Suppressor macrophage treated with lipopolysaccharide for 1 hour (primary cell): ENCODE measurements around the gene WDFY3.
"Not testable (repeated sequence)": the region's sequence is repeated elsewhere in the genome, so short reads cannot be mapped to it uniquely, and the experiment has no call there.

Experiments used
- DNase-seq, 3 donors: peaks; one replicate each; pipeline ENCODE4 v3.0.0-alpha.2; 2020 to 2022

Gene WDFY3

DNA sequence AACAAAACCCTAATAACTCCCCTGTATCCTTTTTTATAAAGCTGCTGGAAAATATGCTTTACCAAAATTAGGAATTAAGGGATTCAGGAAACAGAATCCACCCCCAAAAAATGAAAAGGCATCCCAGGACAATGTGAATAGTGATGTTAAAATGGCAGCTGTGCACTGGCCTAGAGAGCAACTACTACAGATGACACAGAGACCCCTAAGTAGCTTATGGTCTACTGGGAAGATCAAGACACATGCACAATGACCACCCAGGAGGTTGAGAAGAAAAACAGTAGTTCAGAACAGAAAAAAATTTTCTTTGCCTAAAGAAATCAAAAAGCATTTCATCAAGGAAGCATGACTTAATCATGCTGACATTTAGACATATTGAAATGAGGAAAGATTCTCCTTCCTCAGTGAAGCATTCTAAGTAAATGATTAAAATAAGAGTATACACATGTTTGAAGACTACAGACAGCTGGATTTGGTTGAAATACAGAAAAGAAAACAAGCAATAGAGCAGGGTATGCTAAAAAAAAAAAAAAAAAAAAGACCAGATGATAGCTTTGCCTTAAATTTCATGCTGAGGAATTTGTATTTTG lies 117.3 kb downstream of the WDFY3 start:
- DNase-seq, result peak in 1 of 3 donors; percentile 28

- DNase-seq, result peak in 1 of 3 donors; percentile 3
Observed at GRCh38 chr4:84848432-84848831, 118.1 kb downstream of the WDFY3 start.

DNA sequence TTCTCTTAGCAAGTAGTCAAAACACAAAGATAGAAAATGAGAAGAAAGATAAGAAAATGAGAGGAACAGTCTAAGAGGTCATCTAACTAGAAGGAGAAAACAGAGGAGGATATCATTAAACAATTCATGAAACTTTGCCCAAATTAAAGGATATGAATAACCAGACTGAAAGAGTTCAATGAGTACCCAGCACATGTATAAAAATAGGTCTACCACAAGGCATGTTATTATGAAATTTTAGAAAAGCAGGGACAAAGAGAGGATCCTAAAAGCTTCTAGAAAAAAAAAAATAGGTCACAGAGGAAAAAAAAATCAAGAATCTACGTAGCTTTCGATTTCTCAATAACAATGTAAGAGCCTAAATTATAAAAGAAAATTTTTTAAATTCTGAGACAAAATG lies 118.5 kb downstream of the WDFY3 start:
- DNase-seq, result no peak

DNA sequence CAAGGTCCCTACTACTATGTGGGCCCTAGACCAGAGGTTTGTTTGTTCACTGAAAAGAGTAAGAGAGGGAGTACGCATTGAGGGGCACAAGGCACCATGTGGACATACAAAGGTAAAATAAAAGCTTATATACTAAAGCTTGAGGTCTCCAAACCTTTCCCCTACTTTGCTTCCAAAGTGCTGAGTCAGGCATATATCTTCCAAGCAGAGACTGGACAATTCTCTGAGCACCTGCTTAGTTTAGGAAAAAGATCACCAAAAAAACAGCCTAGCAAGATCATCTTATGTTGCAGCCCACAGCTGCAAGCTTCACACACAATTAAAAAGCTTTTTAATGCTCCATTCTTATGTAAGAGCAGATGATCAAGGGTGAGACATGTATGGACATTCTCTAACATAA lies 119.5 kb downstream of the WDFY3 start:
- DNase-seq, result no peak

GRCh38 chr4:84841435-84841834 lies 125.1 kb downstream of the WDFY3 start:
- DNase-seq, result no peak

- no peak for DNase-seq
Observed at GRCh38 chr4:84837751-84838150, 128.7 kb downstream of the WDFY3 start.

DNA sequence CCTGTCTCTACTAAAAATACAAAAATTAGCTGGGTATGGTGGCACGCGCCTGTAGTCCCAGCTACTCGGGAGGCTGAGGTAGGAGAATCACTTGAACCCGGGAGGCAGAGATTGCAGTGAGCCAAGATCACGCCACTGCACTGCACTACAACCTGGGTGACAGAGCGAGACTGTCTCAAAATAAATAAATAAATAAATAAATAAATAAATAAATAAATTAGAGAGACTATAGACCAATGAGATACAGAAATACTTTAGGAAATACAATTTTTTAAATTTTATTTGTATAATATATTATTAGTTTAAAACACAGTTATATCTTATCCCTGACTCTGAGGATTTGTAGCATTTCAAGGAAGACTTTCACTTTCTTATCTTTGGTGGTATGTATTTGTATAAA lies 136.9 kb downstream of the WDFY3 start:
- not testable (repeated sequence) for DNase-seq

DNA sequence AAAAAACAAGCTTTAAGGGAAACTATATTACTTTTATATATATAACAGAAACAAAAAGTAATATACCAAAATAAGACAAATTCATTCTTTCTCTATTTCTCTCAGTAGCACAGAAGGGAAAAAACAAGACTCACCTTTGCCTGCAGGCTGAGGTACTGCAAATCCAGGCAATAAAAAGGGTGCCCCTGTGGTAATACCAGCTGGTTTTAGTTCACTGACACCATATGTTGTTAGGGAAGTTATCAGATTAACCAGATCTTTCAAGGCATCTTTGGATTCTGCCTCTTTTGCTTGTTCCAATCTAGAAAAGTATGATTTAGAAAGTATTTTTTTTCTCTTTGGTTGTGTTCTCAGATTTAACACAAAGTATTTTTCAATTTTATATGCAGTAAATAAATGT lies 139.8 kb downstream of the WDFY3 start:
- no peak for DNase-seq

GRCh38 chr4:84825701-84826341 lies 140.7 kb downstream of the WDFY3 start:
- no peak for DNase-seq

GRCh38 chr4:84821064-84821463 lies 145.4 kb downstream of the WDFY3 start:
- no peak for DNase-seq

- peak; percentile 83 to 87 (median 85) for DNase-seq
Observed at GRCh38 chr4:84814094-84814750, 152.3 kb downstream of the WDFY3 start.

DNA sequence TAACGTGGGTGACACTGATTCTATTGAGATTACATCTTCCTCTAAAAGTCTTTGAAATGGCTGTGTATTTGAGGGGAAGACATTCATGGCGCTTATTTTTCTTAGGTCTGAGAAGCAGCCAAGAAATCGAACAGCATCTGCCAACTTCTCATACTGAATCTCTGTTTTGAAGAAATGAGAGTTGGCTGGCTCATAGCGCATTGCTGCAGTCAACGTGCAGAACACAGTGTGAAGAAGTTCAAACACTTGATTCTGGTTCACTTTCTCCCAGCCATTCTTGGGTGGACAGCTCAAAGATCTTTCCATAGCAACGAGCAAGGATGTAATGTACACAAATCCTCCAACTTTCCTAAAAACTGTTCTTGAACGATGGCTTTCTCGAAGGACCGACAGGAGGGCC lies 156.5 kb downstream of the WDFY3 start:
- no peak for DNase-seq

DNA sequence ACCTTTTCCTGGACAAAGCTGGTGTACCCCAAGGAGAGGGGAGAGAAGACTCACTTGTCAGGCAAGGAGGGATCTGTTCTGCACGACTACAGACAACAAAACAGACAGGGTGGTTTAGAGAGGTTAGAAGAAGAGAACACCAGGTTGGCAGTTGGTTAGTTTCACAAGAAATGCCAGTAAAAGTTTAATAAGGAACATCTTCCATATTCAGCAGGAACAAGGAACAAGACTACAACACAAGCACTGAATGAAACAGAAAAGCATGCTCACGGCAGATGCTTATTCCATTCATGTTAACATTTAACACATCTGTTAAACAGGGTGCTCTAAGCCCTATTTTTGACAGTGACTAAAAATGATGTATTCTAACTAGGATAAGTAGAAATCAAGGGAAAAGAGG lies 158.2 kb downstream of the WDFY3 start:
- no peak for DNase-seq

- DNase-seq, result not testable (repeated sequence)
Observed at GRCh38 chr4:84806541-84806940, 159.9 kb downstream of the WDFY3 start.

DNA sequence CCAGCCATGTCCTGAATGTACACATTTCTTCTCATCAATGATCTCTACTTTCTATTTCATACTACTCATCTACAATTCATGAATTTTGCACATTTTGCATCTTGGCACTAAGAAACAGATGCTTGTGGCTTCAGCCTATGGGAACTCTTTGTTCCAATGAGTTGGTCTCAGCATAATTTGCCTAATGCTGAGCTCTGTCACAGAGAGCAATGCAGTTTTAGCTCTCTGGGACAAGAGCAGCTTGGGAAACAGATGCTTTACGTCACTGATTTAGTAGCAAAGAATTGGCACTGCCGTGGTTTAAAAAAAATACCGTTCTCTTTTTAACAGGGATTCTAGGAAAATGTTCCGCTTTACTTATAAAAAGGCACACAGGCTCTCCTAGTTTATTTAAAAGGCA lies 162.4 kb downstream of the WDFY3 start:
- no peak for DNase-seq

- no peak for DNase-seq
Observed at GRCh38 chr4:84803720-84804119, 162.8 kb downstream of the WDFY3 start.

- DNase-seq, result no peak
Observed at GRCh38 chr4:84803116-84803515, 163.4 kb downstream of the WDFY3 start.

DNA sequence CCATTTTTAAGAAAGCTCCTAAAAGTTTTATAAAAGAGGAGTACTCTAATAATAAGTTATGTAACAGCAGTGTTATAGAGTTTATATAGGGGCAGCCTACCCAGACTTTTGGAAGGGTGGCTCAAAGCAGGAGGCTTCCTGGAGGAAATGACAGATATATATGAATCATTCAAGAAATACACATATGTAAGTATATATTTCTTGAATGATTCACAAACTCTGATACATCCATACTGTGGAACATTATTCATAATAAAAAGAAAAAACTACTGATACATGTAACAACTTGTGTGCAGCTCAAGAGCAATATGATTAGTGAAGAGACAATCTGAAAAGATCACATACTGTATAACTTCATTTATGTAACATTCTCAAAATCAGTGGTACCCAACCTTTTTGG lies 166.2 kb downstream of the WDFY3 start:
- DNase-seq, result peak in 1 of 3 donors; percentile 14

DNA sequence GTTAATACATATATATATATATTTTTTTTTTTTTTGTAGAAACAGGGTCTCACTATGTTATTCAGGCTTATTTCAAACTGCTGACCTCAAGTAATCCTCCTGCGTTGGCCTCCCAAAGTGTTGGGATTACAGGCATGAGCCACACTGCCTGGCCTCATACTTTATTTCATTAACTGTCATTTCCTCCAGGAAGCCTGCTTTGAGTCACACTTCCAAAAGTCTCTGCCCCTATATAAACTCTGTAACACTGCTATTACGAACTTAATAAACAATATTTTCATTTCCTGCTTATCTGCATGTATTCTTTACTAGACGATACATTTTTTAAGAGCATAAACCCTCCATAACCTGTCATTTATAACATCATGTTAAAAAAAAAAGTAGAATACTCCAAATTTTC lies 167.2 kb downstream of the WDFY3 start:
- no peak for DNase-seq

GRCh38 chr4:84796394-84796793 lies 170.1 kb downstream of the WDFY3 start:
- DNase-seq, result no peak

- DNase-seq, result no peak
Observed at GRCh38 chr4:84792366-84793301, 173.9 kb downstream of the WDFY3 start.

DNA sequence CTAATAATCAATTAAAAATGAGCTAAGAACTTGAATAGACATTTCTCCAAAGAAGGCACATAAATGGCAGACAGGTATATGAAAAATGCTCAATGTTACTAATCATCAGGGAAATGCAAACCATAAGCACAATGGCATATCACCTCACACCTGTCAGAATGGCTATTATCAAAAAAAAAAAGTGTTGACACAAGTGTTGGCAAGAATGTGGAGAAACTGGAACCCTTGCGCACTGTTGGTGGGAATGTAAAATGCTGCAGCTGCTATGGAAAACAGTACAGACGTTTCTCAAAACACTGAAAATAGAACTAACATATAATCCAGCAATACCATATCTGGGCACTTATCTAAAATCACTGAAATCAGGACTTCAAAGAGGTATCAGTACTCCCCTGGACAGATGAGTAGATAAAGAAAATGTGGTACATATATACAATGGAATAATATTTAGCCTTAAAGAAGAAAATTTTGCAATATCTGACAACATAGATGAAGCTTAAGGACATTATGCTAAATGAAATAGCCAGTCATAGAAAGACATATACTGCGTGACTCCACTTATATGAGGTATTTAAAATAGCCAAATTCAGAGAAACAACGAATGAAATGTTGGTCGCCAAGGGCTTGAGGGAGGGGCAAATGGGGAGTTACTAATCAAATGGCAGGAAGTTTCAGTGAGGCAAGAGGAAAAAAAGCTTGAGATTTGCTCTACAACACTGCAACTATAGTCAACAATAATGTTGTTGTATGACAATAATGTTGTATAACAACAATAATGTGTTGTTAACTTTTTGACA lies 175.5 kb downstream of the WDFY3 start:
- no peak for DNase-seq
